HG03378 (cell line): ENCODE data around the gene CHGA.

Experiments
- ATAC-seq: cut with Tn5 transposase; IDR thresholded peaks from one replicate; pipeline ENCODE4 v1.9.1; 2021; ENCODE audit warnings: mild to moderate bottlenecking, moderate library complexity; ENCODE audit not compliant: unreplicated experiment

The CHGA gene

GRCh38 chr14:92922883-92923743 is at the start of gene CHGA:
CHGA (plus strand) TSS chr14:92923150; CDS start chr14:92923360, 210 bp downstream.
- no peak for ATAC-seq

- no peak for ATAC-seq
These were observed 47.8 kb upstream of the CHGA start for GRCh38 chr14:92874962-92875661.

GRCh38 chr14:92877757-92878431 is 45.1 kb upstream of the CHGA start:
- no peak for ATAC-seq

- ATAC-seq: no peak
These were observed 42.6 kb upstream of the CHGA start for GRCh38 chr14:92880351-92880750.

- ATAC-seq: no peak
These were observed 42.1 kb upstream of the CHGA start for GRCh38 chr14:92880851-92881250.

- no peak for ATAC-seq
These were observed 39.9 kb upstream of the CHGA start for GRCh38 chr14:92883066-92883465.

- ATAC-seq: no peak
These were observed 38.5 kb upstream of the CHGA start for GRCh38 chr14:92884410-92884809.

GRCh38 chr14:92885279-92886061 is 37.5 kb upstream of the CHGA start:
- ATAC-seq: no peak

- ATAC-seq: no peak
These were observed 36.6 kb upstream of the CHGA start for GRCh38 chr14:92886337-92886736.

- ATAC-seq: no peak
These were observed 35.8 kb upstream of the CHGA start for GRCh38 chr14:92887157-92887556.

- no peak for ATAC-seq
These were observed 34.1 kb upstream of the CHGA start for GRCh38 chr14:92888896-92889295.

GRCh38 chr14:92890830-92891588 is 31.9 kb upstream of the CHGA start:
- no peak for ATAC-seq

- ATAC-seq: no peak
These were observed 30.4 kb upstream of the CHGA start for GRCh38 chr14:92892589-92892988.

- no peak for ATAC-seq
These were observed 27.5 kb upstream of the CHGA start for GRCh38 chr14:92895352-92895878.

GRCh38 chr14:92897922-92898565 is 24.9 kb upstream of the CHGA start:
- ATAC-seq: no peak

- ATAC-seq: no peak
These were observed 24.3 kb upstream of the CHGA start for GRCh38 chr14:92898566-92899131.

- ATAC-seq: no peak
These were observed 22.3 kb upstream of the CHGA start for GRCh38 chr14:92900660-92901059.

- no peak for ATAC-seq
These were observed 20.8 kb upstream of the CHGA start for GRCh38 chr14:92902191-92902590.

- no peak for ATAC-seq
These were observed 20.2 kb upstream of the CHGA start for GRCh38 chr14:92902726-92903125.
